CD4-positive, alpha-beta T cell (primary cell): ENCODE measurements around the gene ANO2. TPM values are rescaled to one million over a fixed set of nuclear protein-coding genes. Genes with fewer than 3 reads are reported as not detected.

Source experiments
- ATAC-seq: fragments of 200-7000 bp; cut with Tn5 transposase; one replicate; pipeline ENCODE4 v1.10.0; 2022; ENCODE audit warnings: mild to moderate bottlenecking; ENCODE audit not compliant: poor library complexity
- CTCF ChIA-PET: fragments of 350-600 bp; sonication (Branson Sonifier 250); formaldehyde crosslinking; loops from one replicate; lab custom pipeline; 2021; ENCODE audit warnings: antibody characterized with exemption, inconsistent platforms; lab: Charles Lee
- POLR2A ChIA-PET: fragments of 350-600 bp; sonication (Branson Sonifier 250); formaldehyde crosslinking; loops from one replicate; lab custom pipeline; 2021; ENCODE audit warnings: antibody characterized with exemption, inconsistent platforms; lab: Charles Lee
- DNase-seq, 14 experiments: peaks; one replicate each; pipeline ENCODE4 v3.0.0-alpha.2; 2013 to 2020; ENCODE audit warnings: mixed read lengths in 2 of 14
- H3K27ac ChIP-seq, 2 donors: one replicate each; pipeline versions ENCODE4 v1.5.1 to v1.7.0; 2013; ENCODE audit warnings: low read length in 2 of 2, low read depth in 1 of 2, mild to moderate bottlenecking in 1 of 2
- H3K27me3 ChIP-seq, 2 experiments: 1 replicate in 1 of 2; 2 replicates in 1 of 2; pipeline versions ENCODE4 v1.6.1 to v1.7.0; 2013; ENCODE audit warnings: low read length in 2 of 2, control low read depth in 1 of 2, mild to moderate bottlenecking in 1 of 2, moderate library complexity in 1 of 2; ENCODE audit not compliant: insufficient read depth in 2 of 2, control insufficient read depth in 1 of 2
- H3K36me3 ChIP-seq: one replicate; pipeline ENCODE4 v1.6.1; 2013; ENCODE audit warnings: low read length, control low read depth; ENCODE audit not compliant: insufficient read depth
- H3K4me1 ChIP-seq: one replicate; pipeline ENCODE4 v1.6.1; 2013; ENCODE audit warnings: low read length, control low read depth; ENCODE audit not compliant: insufficient read depth
- H3K4me3 ChIP-seq: one replicate; pipeline ENCODE4 v1.5.1; 2013; ENCODE audit warnings: mild to moderate bottlenecking, low read length, moderate library complexity
- H3K9me3 ChIP-seq, 2 experiments: 1 replicate in 1 of 2; 2 replicates in 1 of 2; pipeline versions ENCODE4 v1.6.1 to v1.7.0; 2013; ENCODE audit warnings: low read length in 2 of 2, mild to moderate bottlenecking in 2 of 2, control low read depth in 1 of 2, moderate library complexity in 1 of 2; ENCODE audit not compliant: control insufficient read depth in 1 of 2, insufficient read depth in 1 of 2
- H3K27ac Mint-ChIP-seq: one replicate; pipeline ENCODE4 v1.8.0; 2020; ENCODE audit warnings: mixed read lengths
- H3K27me3 Mint-ChIP-seq: one replicate; pipeline ENCODE4 v1.8.0; 2021; ENCODE audit warnings: mixed read lengths
- H3K36me3 Mint-ChIP-seq: one replicate; pipeline ENCODE4 v1.8.0; 2021; ENCODE audit warnings: low read depth, mixed read lengths
- H3K4me1 Mint-ChIP-seq: one replicate; pipeline ENCODE4 v1.8.0; 2021; ENCODE audit warnings: low read depth, mixed read lengths
- H3K4me3 Mint-ChIP-seq: one replicate; pipeline ENCODE4 v1.8.0; 2020; ENCODE audit warnings: mild to moderate bottlenecking, mixed read lengths
- H3K9me3 Mint-ChIP-seq: one replicate; pipeline ENCODE4 v1.8.0; 2020; ENCODE audit warnings: mixed read lengths
- intact Hi-C, 2 experiments: fragments of 100-400 bp; cut with DNase I in 1 of 2; cut with micrococcal nuclease in 1 of 2; formaldehyde crosslinking; loops; one replicate each; pipeline versions ENCODE4 v1.15.1 to v1.9.0; 2023 to 2025; cut with DNase I, micrococcal nuclease
- total RNA-seq, 174 experiments: library from RNA in 2 of 174; stranded (reverse) in 2 of 174; gene quantifications; one replicate each; pipeline ENCODE4 v1.2.3 and lab custom pipeline; 2021 to 2026
- TF ChIP-seq, protein P1 (sequence below): fragments of 200-600 bp; IDR thresholded peaks from one replicate; pipeline ENCODE4 v1.8.0; 2022; ENCODE audit warnings: antibody characterized with exemption, mild to moderate bottlenecking

ANO2 gene
- total RNA-seq, 2 experiments from 2014 or later, result not detected

DNA sequence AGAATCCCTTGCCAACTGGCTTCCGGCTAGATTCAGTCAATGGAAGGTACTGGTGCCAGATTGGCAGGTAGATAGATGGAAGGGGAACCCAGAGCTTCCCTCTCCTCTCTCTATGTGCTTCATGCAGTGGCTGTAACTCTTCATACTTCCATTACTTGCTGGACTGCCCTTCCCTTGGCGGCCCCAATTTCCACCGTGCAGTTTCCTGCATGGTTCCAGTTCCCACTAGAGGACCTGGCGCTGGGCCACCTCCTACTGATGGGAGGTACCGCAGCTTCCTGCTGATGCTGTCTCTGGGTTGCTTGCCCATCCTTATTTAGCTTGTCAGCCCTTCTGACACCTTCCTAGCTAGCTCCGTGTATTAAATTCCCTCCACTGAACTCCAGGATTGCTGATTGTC lies 226.4 kb downstream of the ANO2 start:
- H3K9me3 Mint-ChIP-seq, result no peaks in the 10 kb centered on the region
- H3K4me3 Mint-ChIP-seq, result no peak overlapping the region
- H3K4me3 ChIP-seq, result no peak overlapping the region
- ATAC-seq (no peak), DNase-seq (no peak)
- peaks cover 16% of the 10 kb centered on the region for H3K4me1 Mint-ChIP-seq
- no peaks in the 10 kb centered on the region for H3K36me3 ChIP-seq
- CTCF ChIA-PET, result no interaction called here
- H3K27me3 ChIP-seq, result peaks cover 0 to 4% of the 10 kb centered on the region in 2 experiments
- TF ChIP-seq, protein P1, sequence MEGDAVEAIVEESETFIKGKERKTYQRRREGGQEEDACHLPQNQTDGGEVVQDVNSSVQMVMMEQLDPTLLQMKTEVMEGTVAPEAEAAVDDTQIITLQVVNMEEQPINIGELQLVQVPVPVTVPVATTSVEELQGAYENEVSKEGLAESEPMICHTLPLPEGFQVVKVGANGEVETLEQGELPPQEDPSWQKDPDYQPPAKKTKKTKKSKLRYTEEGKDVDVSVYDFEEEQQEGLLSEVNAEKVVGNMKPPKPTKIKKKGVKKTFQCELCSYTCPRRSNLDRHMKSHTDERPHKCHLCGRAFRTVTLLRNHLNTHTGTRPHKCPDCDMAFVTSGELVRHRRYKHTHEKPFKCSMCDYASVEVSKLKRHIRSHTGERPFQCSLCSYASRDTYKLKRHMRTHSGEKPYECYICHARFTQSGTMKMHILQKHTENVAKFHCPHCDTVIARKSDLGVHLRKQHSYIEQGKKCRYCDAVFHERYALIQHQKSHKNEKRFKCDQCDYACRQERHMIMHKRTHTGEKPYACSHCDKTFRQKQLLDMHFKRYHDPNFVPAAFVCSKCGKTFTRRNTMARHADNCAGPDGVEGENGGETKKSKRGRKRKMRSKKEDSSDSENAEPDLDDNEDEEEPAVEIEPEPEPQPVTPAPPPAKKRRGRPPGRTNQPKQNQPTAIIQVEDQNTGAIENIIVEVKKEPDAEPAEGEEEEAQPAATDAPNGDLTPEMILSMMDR, result no peak
- H3K36me3 Mint-ChIP-seq, result no peaks in the 10 kb centered on the region
- POLR2A ChIA-PET, result interaction anchor here (1.3 kb wide), 1 partner anchor 28 kb away, joined by 3 read pairs; no protein-coding TSS in a partner anchor
- no peak overlapping the region for H3K27ac ChIP-seq
- peaks cover 27% of the 10 kb centered on the region for H3K27me3 Mint-ChIP-seq
- intact Hi-C loops, result no loop called here
- no peaks in the 10 kb centered on the region for H3K4me1 ChIP-seq
- H3K27ac Mint-ChIP-seq, result no peak overlapping the region
- no peaks in the 10 kb centered on the region for H3K9me3 ChIP-seq

DNA sequence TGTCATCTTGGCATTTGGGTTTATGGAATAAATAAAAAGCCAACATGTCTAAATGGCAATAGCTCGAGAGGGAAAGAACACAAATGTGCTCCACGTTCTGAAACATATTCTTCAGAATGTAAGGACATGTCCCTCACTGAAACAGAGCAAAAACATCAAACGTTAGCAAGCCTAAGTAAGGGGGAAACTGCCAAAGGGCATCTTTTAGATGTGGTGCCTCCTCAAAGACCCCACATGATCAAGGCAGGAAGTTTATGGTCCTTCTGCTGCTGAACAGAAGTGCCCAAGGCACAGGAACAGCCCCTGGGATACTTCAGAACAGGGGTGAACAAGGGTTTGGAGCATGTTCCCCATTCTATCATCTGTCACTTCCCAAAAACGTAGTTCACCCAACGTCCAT lies 227.0 kb downstream of the ANO2 start:
- Mint-ChIP-seq H3K4me1 (peaks cover 16% of the 10 kb centered on the region), H3K36me3 (no peaks in the 10 kb centered on the region), H3K27me3 (peaks cover 27% of the 10 kb centered on the region), H3K27ac (no peak overlapping the region), H3K9me3 (no peaks in the 10 kb centered on the region), H3K4me3 (no peak overlapping the region)
- CTCF ChIA-PET, result no interaction called here
- no peaks in the 10 kb centered on the region for H3K4me1 ChIP-seq
- H3K27ac ChIP-seq, result no peak overlapping the region
- H3K9me3 ChIP-seq, result no peaks in the 10 kb centered on the region
- TF ChIP-seq, protein P1, result no peak
- DNase-seq, result no peak
- intact Hi-C loops, result no loop called here
- no peak overlapping the region for H3K4me3 ChIP-seq
- H3K36me3 ChIP-seq, result no peaks in the 10 kb centered on the region
- no peak for ATAC-seq
- POLR2A ChIA-PET, result no interaction called here
- peaks cover 0 to 4% of the 10 kb centered on the region in 2 experiments for H3K27me3 ChIP-seq

DNA sequence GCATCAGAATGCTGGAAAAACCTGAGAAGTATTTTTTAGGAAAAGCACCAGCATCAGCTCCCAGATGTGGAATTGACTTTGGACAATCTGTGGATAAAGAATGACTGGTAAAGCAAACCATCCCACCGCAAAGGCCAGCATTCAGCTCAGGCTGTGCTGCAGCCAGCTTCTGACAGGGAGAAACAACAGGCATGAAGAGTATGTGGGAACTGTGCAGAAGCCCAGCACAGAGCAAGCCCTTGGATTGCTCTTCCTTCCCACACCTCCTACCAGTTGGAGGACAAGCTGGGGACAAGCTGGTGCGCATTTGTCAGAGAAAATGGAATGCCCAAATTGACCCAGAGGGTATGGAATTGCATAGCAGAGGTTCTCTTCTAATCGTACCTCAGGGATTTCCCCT lies 228.1 kb downstream of the ANO2 start:
- no peak overlapping the region for H3K27ac Mint-ChIP-seq
- TF ChIP-seq, protein P1, result no peak
- H3K9me3 ChIP-seq, result no peaks in the 10 kb centered on the region

More for the DNA sequence above, 228.1 kb downstream of the ANO2 start:
- Mint-ChIP-seq H3K4me3 (no peak overlapping the region), H3K9me3 (no peaks in the 10 kb centered on the region), H3K27me3 (peaks cover 20% of the 10 kb centered on the region), H3K4me1 (peaks cover 14% of the 10 kb centered on the region), H3K36me3 (no peaks in the 10 kb centered on the region)
- H3K27ac ChIP-seq, result no peak overlapping the region
- no peaks in the 10 kb centered on the region for H3K4me1 ChIP-seq
- H3K27me3 ChIP-seq, result peaks cover 0 to 4% of the 10 kb centered on the region in 2 experiments
- ATAC-seq (no peak), DNase-seq (no peak)
- intact Hi-C loops, result no loop called here
- H3K36me3 ChIP-seq, result no peaks in the 10 kb centered on the region
- CTCF ChIA-PET, result no interaction called here
- H3K4me3 ChIP-seq, result no peak overlapping the region
- POLR2A ChIA-PET, result no interaction called here
